GM12865 (cell line): ENCODE data around the gene CHSY1.

Source experiments
- DNase-seq: peaks from one replicate; pipeline ENCODE4 v3.0.0; 2010; ENCODE audit warnings: low read depth
- H3K4me3 ChIP-seq: 2 replicates; pipeline ENCODE4 v1.5.1; 2011; ENCODE audit warnings: mild to moderate bottlenecking, low read depth, low read length, control low read depth
- CTCF ChIP-seq: IDR thresholded peaks from 2 replicates; pipeline ENCODE4 v1.5.1; 2011; ENCODE audit warnings: low read length, control low read depth, low read depth, inconsistent platforms; ENCODE audit not compliant: insufficient read depth; ENCODE audit errors: missing control alignments

The CHSY1 gene

GRCh38 chr15:101264911-101265641, 13.2 kb upstream of the CHSY1 start:
- DNase-seq = peak; percentile 85

GRCh38 chr15:101264011-101264410, 12.2 kb upstream of the CHSY1 start:
- no peak for TF ChIP-seq CTCF
- peak overlapping the region; percentile 4; the same call in 1 of the 2 replicates for H3K4me3 ChIP-seq
- peak; percentile 69 for DNase-seq

More at GRCh38 chr15:101264911-101265641, 13.2 kb upstream of the CHSY1 start:
- TF ChIP-seq CTCF = no peak
- no peak overlapping the region for H3K4me3 ChIP-seq

GRCh38 chr15:101262551-101262950, 10.7 kb upstream of the CHSY1 start:
- no peak for DNase-seq
- H3K4me3 ChIP-seq = no peak overlapping the region
- no peak for TF ChIP-seq CTCF

GRCh38 chr15:101258238-101259144, 6.6 kb upstream of the CHSY1 start:
- H3K4me3 ChIP-seq = no peak overlapping the region
- peak; percentile 80 for DNase-seq
- peak; percentile 81 for TF ChIP-seq CTCF

GRCh38 chr15:101256757-101257156, 4.9 kb upstream of the CHSY1 start:
- H3K4me3 ChIP-seq = no peak overlapping the region
- peak; percentile 29 for TF ChIP-seq CTCF
- no peak for DNase-seq

GRCh38 chr15:101255615-101256241, 3.9 kb upstream of the CHSY1 start:
- no peak overlapping the region for H3K4me3 ChIP-seq
- DNase-seq = no peak
- no peak for TF ChIP-seq CTCF
